HL-60 (cell line): ENCODE measurements around the gene BEST1.

ENCODE experiments used
- DNase-seq, 2 experiments: peaks; one replicate each; pipeline ENCODE4 v3.0.0-alpha.2; 2010 to 2020; ENCODE audit warnings: low read depth in 1 of 2, low spot score in 1 of 2
- H3K27ac ChIP-seq: fragments of 250-450 bp; sonication (Bioruptor Pico); replicated peaks from 2 replicates; pipeline ENCODE4 v1.5.1; 2020; ENCODE audit warnings: mild to moderate bottlenecking, moderate library complexity
- H3K27me3 ChIP-seq: fragments of 250-450 bp; sonication (Bioruptor Pico); 2 replicates; pipeline ENCODE4 v1.5.1; 2021; ENCODE audit warnings: mild to moderate bottlenecking, moderate library complexity; ENCODE audit not compliant: insufficient read depth, poor library complexity, severe bottlenecking
- H3K4me3 ChIP-seq: replicated peaks from 2 replicates; pipeline ENCODE4 v1.5.1; 2011; ENCODE audit warnings: mild to moderate bottlenecking, control low read depth, low read length; ENCODE audit not compliant: insufficient read depth
- CTCF ChIP-seq: IDR thresholded peaks from one replicate; pipeline ENCODE4 v1.5.1; 2011; ENCODE audit warnings: low read length, control low read depth, inconsistent platforms; ENCODE audit not compliant: insufficient read depth
- GABPA ChIP-seq: IDR thresholded peaks from 2 replicates; pipeline ENCODE4 v1.6.1; 2012; ENCODE audit warnings: low read depth
- POLR2AphosphoS5 ChIP-seq: IDR thresholded peaks from 2 replicates; pipeline ENCODE4 v1.6.1; 2012; ENCODE audit warnings: low read depth
- REST ChIP-seq: IDR thresholded peaks from 2 replicates; pipeline ENCODE4 v1.6.1; 2012; ENCODE audit warnings: low read depth; ENCODE audit not compliant: insufficient replicate concordance
- SPI1 ChIP-seq: IDR thresholded peaks from 2 replicates; pipeline ENCODE4 v1.6.1; 2012; ENCODE audit warnings: low read depth, mild to moderate bottlenecking, borderline replicate concordance

The BEST1 gene

GRCh38 chr11:61907871-61908729, 42.1 kb upstream of the BEST1 start:
- no peak overlapping the region for H3K27ac ChIP-seq
- DNase-seq: no peak
- H3K27me3 ChIP-seq: no peaks in the 10 kb centered on the region
- no peak overlapping the region for H3K4me3 ChIP-seq
- no peak for TF ChIP-seq GABPA
- TF ChIP-seq CTCF: no peak
- TF ChIP-seq REST: no peak
- TF ChIP-seq POLR2AphosphoS5: no peak
- TF ChIP-seq SPI1: no peak

- H3K27me3 ChIP-seq: no peaks in the 10 kb centered on the region
- TF ChIP-seq GABPA (no peak), CTCF (no peak), REST (no peak), POLR2AphosphoS5 (no peak), SPI1 (no peak)
- H3K4me3 ChIP-seq: no peak overlapping the region
- DNase-seq: no peak
- no peak overlapping the region for H3K27ac ChIP-seq
Observed at GRCh38 chr11:61908730-61909316, 41.3 kb upstream of the BEST1 start.

GRCh38 chr11:61910187-61911127, 39.7 kb upstream of the BEST1 start:
- Histone ChIP-seq H3K4me3 (no peak overlapping the region), H3K27ac (no peak overlapping the region), H3K27me3 (peaks cover 2% of the 10 kb centered on the region)
- no peak for DNase-seq
- TF ChIP-seq CTCF (no peak), SPI1 (no peak), POLR2AphosphoS5 (no peak), REST (no peak), GABPA (no peak)
